HepG2 (cell line): ENCODE results near the gene CLDN19. TPM values are rescaled to one million over a fixed set of nuclear protein-coding genes. Genes with fewer than 3 reads are reported as not detected.

Experiments
- ATF2 ChIP-seq: sonication (generic); formaldehyde crosslinking; IDR thresholded peaks from 2 replicates; pipeline ENCODE4 v1.4.0; 2020; ENCODE audit warnings: missing genetic modification reagents
- CBX1 ChIP-seq: IDR thresholded peaks from one replicate; pipeline ENCODE4 v1.6.1; 2016; ENCODE audit warnings: antibody characterized with exemption, low read depth
- CREBL2 ChIP-seq: sonication (generic); formaldehyde crosslinking; IDR thresholded peaks from 2 replicates; pipeline ENCODE4 v1.8.1; 2023; ENCODE audit warnings: missing genetic modification reagents, mild to moderate bottlenecking, borderline replicate concordance
- E2F2 ChIP-seq: sonication (generic); formaldehyde crosslinking; IDR thresholded peaks from 2 replicates; pipeline ENCODE4 v1.4.0; 2020; ENCODE audit warnings: missing genetic modification reagents, borderline replicate concordance
- ELF4 ChIP-seq: sonication (generic); formaldehyde crosslinking; IDR thresholded peaks from 2 replicates; pipeline ENCODE4 v1.5.0; 2020; ENCODE audit warnings: missing genetic modification reagents, mild to moderate bottlenecking, moderate library complexity, borderline replicate concordance
- MEIS2 ChIP-seq: sonication (generic); formaldehyde crosslinking; IDR thresholded peaks from 2 replicates; pipeline ENCODE4 v1.9.0; 2021; ENCODE audit warnings: mild to moderate bottlenecking, missing genetic modification reagents
- NCOA1 ChIP-seq: sonication (generic); formaldehyde crosslinking; IDR thresholded peaks from 2 replicates; pipeline ENCODE4 v1.9.0; 2021; ENCODE audit warnings: missing genetic modification reagents
- PCBP2 ChIP-seq: fragments of 200-400 bp; formaldehyde crosslinking; optimal IDR thresholded peaks from 2 replicates; pipeline ENCODE3; 2018; ENCODE audit warnings: low read length, low read depth; ENCODE audit not compliant: poor library complexity, severe bottlenecking
- SRSF9 ChIP-seq: fragments of 200-400 bp; formaldehyde crosslinking; IDR thresholded peaks from 2 replicates; pipeline ENCODE4 v1.6.1; 2018; ENCODE audit warnings: borderline replicate concordance, mild to moderate bottlenecking, low read depth, low read length; ENCODE audit not compliant: insufficient read depth, poor library complexity, severe bottlenecking
- TMF1 ChIP-seq: sonication (generic); formaldehyde crosslinking; IDR thresholded peaks from 2 replicates; pipeline ENCODE4 v1.8.1; 2022; ENCODE audit warnings: low read depth, missing genetic modification reagents
- TOPORS ChIP-seq: sonication (generic); formaldehyde crosslinking; IDR thresholded peaks from 2 replicates; pipeline ENCODE4 v1.8.0; 2023; ENCODE audit warnings: mild to moderate bottlenecking, missing genetic modification reagents
- UBTF ChIP-seq: sonication (generic); formaldehyde crosslinking; IDR thresholded peaks from 2 replicates; pipeline ENCODE4 v1.4.0; 2020; ENCODE audit warnings: mild to moderate bottlenecking, missing genetic modification reagents
- ZBTB10 ChIP-seq: sonication (generic); formaldehyde crosslinking; IDR thresholded peaks from 2 replicates; pipeline ENCODE4 v1.4.0; 2020; ENCODE audit warnings: missing genetic modification reagents, borderline replicate concordance
- ZC3H4 ChIP-seq: sonication (generic); formaldehyde crosslinking; IDR thresholded peaks from 2 replicates; pipeline ENCODE4 v1.4.0; 2020; ENCODE audit warnings: missing genetic modification reagents, borderline replicate concordance
- ZNF232 ChIP-seq: sonication (generic); formaldehyde crosslinking; IDR thresholded peaks from 2 replicates; pipeline ENCODE4 v1.4.0; 2020; ENCODE audit warnings: missing genetic modification reagents, borderline replicate concordance
- ZNF383 ChIP-seq: sonication (generic); formaldehyde crosslinking; IDR thresholded peaks from 2 replicates; pipeline ENCODE4 v1.4.0; 2020; ENCODE audit warnings: missing genetic modification reagents, mild to moderate bottlenecking, borderline replicate concordance
- ZNF451 ChIP-seq: sonication (generic); formaldehyde crosslinking; IDR thresholded peaks from 2 replicates; pipeline ENCODE4 v1.5.0; 2020; ENCODE audit warnings: mild to moderate bottlenecking, missing genetic modification reagents
- ZNF562 ChIP-seq: sonication (generic); formaldehyde crosslinking; IDR thresholded peaks from 2 replicates; pipeline ENCODE4 v1.8.0; 2022; ENCODE audit warnings: missing genetic modification reagents, borderline replicate concordance
- ZNF776 ChIP-seq: sonication (generic); formaldehyde crosslinking; IDR thresholded peaks from 2 replicates; pipeline ENCODE4 v1.4.0; 2020; ENCODE audit warnings: mild to moderate bottlenecking, missing genetic modification reagents
- ZNF891 ChIP-seq: sonication (generic); formaldehyde crosslinking; IDR thresholded peaks from 2 replicates; pipeline ENCODE4 v1.5.0; 2020; ENCODE audit warnings: mild to moderate bottlenecking, missing genetic modification reagents
- polyA plus RNA-seq, 8 experiments: library from polyadenylated mRNA; depleted of rRNA in 3 of 8; stranded (reverse) in 7 of 8; unstranded in 1 of 8; fragments of >200 nt; fragmentation: Illumina TruSeq in 4 of 8; extraction: Trizol in 4 of 8; gene quantifications; 2 replicates each; pipeline versions ENCODE4 v1.2.1 to v1.2.3, GENCODE V29; 2011 to 2016; ENCODE audit warnings: low read depth in 4 of 8, missing spikeins in 1 of 8, mixed read lengths in 1 of 8; ENCODE audit not compliant: insufficient read depth in 1 of 8
- total RNA-seq, 5 experiments: library from RNA; depleted of rRNA; stranded (reverse); fragments of >200 nt; fragmentation: Illumina TruSeq; extraction: Trizol; gene quantifications; 2 replicates each; pipeline ENCODE4 v1.2.3, GENCODE V29; 2016; ENCODE audit warnings: low read depth in 1 of 5

The CLDN19 gene
- total and polyA plus RNA-seq, 2 of the 13 experiments (the other 11 are each of a cell fraction or from before 2014, with no cell fraction given) = 5.0 to 7.6 TPM

GRCh38 chr1:42766741-42767509, 26.9 kb upstream of the CLDN19 start, which contains the start of the genes C1orf50 and P3H1 (continued):
- TF ChIP-seq ZC3H4 (CRISPR knock-in tag) = no peak
- no peak for TF ChIP-seq PCBP2
- TF ChIP-seq ZNF776 (CRISPR knock-in tag) = no peak; the same call in 1 of the 2 replicates
- no peak for TF ChIP-seq SRSF9
- TF ChIP-seq CREBL2 (CRISPR knock-in tag) = no peak; the same call in 1 of the 2 replicates
- no peak; the same call in 1 of the 2 replicates for TF ChIP-seq ELF4 (CRISPR knock-in tag)
- peak; percentile 66 for TF ChIP-seq MEIS2
- no peak for TF ChIP-seq ZNF562 (CRISPR knock-in tag)
- TF ChIP-seq NCOA1 (CRISPR knock-in tag) = peak; percentile 90
- peak; percentile 80; the same call in 1 of the 2 replicates for TF ChIP-seq TMF1 (CRISPR knock-in tag)
- peak; percentile 51; the same call in 1 of the 2 replicates for TF ChIP-seq ZNF891
- 0 out of 2 replicates have a peak, but pooled peaks have one; percentile 34 for TF ChIP-seq ZNF232
- no peak for TF ChIP-seq CBX1
- TF ChIP-seq UBTF = peak; percentile 81
- TF ChIP-seq ZNF451 (CRISPR knock-in tag) = peak; percentile 72; the same call in 1 of the 2 replicates
- TF ChIP-seq ZBTB10 (CRISPR knock-in tag) = peak; percentile 52; the same call in 1 of the 2 replicates
- TF ChIP-seq E2F2 (CRISPR knock-in tag) = no peak; the same call in 1 of the 2 replicates
- TF ChIP-seq ATF2 (CRISPR knock-in tag) = peak; percentile 24; the same call in 1 of the 2 replicates
- no peak for TF ChIP-seq ZNF383 (CRISPR knock-in tag)
- peak; percentile 90 for TF ChIP-seq TOPORS (CRISPR knock-in tag)
